HEK293T (cell line): ENCODE results near the gene EXOC3L2.

ENCODE experiments used
- ARNT ChIP-seq: fragments of 450-650 bp; IDR thresholded peaks from 2 replicates; pipeline ENCODE4 v1.6.1; 2017; ENCODE audit warnings: mild to moderate bottlenecking
- FOXM1 ChIP-seq: fragments of 450-650 bp; IDR thresholded peaks from 2 replicates; pipeline ENCODE4 v1.6.1; 2017; ENCODE audit warnings: mild to moderate bottlenecking, borderline replicate concordance
- L3MBTL2 ChIP-seq: fragments of 450-650 bp; conservative IDR thresholded peaks from 2 replicates; pipeline ENCODE4 v1.6.1; 2016; ENCODE audit warnings: mild to moderate bottlenecking
- SP1 ChIP-seq: fragments of 450-650 bp; IDR thresholded peaks from 2 replicates; pipeline ENCODE4 v1.6.1; 2017
- SUZ12 ChIP-seq: fragments of 450-650 bp; IDR thresholded peaks from 2 replicates; pipeline ENCODE4 v1.6.1; 2016; ENCODE audit warnings: mild to moderate bottlenecking
- TARDBP ChIP-seq: fragments of 450-650 bp; IDR thresholded peaks from 2 replicates; pipeline ENCODE4 v1.6.1; 2016
- TF ChIP-seq, protein P1 (sequence below): fragments of 450-650 bp; IDR thresholded peaks from 2 replicates; pipeline ENCODE4 v1.6.1; 2016

DNA sequence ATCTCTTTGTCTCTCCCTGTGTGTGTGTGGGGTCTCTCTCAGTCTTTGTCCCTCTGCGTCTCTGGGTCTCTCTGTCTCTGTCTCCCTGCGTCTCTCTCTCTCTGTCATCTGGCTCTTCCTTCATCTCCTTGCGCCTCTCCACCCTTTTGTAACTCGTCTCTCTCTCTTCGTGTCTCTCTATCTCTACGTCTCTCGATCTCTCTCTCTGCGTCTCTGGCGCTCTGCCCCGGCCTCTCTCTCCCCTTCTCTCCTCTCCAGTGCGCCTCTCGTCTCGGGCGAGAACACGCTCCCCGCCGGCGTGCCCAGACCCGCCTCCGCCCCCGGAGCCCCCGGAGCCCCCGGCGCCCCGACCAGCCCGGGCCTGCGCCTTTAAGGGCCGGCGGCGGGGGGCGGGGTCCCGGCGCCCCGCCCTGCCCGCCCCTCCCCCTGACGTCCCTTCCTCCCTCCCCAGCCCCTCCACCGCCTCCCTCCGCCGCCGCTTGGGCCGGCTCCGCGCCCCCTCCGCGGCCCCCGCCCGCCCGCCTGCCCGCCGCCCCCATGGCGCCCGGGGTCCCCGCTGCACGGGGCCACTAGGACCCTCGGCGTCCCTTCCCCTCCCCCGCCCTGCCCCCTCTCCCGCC, 5.7 kb upstream of the EXOC3L2 start, which contains the start of gene MARK4:
- TF ChIP-seq SP1 (no peak), SUZ12 (no peak), ARNT (no peak), L3MBTL2 (no peak), TARDBP (no peak), FOXM1 (no peak)
- TF ChIP-seq, protein P1, sequence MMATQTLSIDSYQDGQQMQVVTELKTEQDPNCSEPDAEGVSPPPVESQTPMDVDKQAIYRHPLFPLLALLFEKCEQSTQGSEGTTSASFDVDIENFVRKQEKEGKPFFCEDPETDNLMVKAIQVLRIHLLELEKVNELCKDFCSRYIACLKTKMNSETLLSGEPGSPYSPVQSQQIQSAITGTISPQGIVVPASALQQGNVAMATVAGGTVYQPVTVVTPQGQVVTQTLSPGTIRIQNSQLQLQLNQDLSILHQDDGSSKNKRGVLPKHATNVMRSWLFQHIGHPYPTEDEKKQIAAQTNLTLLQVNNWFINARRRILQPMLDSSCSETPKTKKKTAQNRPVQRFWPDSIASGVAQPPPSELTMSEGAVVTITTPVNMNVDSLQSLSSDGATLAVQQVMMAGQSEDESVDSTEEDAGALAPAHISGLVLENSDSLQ = no peak
